ENCODE measurements around the gene PARM1.

DNA sequence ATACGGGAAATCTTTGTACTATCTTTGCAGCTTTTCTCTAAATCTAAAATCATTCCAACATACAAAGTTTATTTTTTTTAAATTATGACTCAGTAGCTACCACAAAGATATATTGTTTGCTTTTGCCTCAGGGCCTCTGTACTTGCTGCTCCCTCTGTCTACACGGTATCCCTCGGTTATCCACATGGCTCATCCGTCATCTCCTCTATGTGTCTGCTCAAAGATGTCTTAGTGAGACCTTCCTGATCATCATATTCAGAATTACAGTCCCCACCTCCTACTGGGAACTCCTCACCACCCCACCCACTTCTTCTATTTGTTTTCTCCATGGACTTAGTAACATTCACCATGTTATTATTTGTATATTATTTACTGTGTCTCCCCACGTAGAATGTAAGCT is 107.8 kb downstream of the PARM1 start:
- TF ChIP-seq, protein P1, sequence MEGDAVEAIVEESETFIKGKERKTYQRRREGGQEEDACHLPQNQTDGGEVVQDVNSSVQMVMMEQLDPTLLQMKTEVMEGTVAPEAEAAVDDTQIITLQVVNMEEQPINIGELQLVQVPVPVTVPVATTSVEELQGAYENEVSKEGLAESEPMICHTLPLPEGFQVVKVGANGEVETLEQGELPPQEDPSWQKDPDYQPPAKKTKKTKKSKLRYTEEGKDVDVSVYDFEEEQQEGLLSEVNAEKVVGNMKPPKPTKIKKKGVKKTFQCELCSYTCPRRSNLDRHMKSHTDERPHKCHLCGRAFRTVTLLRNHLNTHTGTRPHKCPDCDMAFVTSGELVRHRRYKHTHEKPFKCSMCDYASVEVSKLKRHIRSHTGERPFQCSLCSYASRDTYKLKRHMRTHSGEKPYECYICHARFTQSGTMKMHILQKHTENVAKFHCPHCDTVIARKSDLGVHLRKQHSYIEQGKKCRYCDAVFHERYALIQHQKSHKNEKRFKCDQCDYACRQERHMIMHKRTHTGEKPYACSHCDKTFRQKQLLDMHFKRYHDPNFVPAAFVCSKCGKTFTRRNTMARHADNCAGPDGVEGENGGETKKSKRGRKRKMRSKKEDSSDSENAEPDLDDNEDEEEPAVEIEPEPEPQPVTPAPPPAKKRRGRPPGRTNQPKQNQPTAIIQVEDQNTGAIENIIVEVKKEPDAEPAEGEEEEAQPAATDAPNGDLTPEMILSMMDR (IDR thresholded peaks at IDR 0.05; ENCODE audit: poor library complexity), result no peak
- no peak for TF ChIP-seq EZH2 (IDR thresholded peaks at IDR 0.05; ENCODE audit: borderline replicate concordance)

Measured in hepatocyte (in vitro differentiated cells).